ENCODE data around the gene CFAP57.

DNA sequence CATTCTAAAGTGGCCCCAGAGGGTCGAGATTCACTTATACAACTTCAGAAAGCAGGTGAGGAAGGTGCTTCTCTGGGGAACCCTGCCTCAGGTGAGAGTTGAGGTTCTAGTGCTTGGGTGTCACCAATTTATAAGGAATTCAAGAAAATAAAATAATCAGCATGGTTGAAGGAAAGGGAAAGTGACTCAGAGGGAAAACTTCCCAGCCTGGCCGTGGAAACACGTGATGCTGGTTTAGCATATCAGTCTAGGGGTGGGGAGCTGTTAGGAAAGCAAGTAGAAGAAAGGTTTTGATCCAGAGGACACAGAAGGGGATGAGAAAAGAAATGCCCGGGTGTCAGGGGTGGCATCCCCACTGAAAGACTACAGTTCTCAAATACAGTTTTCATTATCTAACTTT is 59.9 kb downstream of the CFAP57 start:
- TF ChIP-seq RAD21 (CRISPR knock-in tag; IDR thresholded peaks at IDR 0.05) (no peak), POLR2A (IDR thresholded peaks at IDR 0.05; ENCODE audit: insufficient read depth in 1 of 2, low read depth in 2 of 2, low read length in 2 of 2) (no peak), CEBPB (IDR thresholded peaks at IDR 0.05; ENCODE audit: borderline replicate concordance, low read depth, low read length) (no peak), CREM (IDR thresholded peaks at IDR 0.05) (no peak), CREM (CRISPR knock-in tag; IDR thresholded peaks at IDR 0.05) (no peak), SIN3A (IDR thresholded peaks at IDR 0.05; ENCODE audit: borderline replicate concordance, low read depth, low read length) (no peak)
- TF ChIP-seq, protein P1, sequence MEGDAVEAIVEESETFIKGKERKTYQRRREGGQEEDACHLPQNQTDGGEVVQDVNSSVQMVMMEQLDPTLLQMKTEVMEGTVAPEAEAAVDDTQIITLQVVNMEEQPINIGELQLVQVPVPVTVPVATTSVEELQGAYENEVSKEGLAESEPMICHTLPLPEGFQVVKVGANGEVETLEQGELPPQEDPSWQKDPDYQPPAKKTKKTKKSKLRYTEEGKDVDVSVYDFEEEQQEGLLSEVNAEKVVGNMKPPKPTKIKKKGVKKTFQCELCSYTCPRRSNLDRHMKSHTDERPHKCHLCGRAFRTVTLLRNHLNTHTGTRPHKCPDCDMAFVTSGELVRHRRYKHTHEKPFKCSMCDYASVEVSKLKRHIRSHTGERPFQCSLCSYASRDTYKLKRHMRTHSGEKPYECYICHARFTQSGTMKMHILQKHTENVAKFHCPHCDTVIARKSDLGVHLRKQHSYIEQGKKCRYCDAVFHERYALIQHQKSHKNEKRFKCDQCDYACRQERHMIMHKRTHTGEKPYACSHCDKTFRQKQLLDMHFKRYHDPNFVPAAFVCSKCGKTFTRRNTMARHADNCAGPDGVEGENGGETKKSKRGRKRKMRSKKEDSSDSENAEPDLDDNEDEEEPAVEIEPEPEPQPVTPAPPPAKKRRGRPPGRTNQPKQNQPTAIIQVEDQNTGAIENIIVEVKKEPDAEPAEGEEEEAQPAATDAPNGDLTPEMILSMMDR (CRISPR knock-in tag; IDR thresholded peaks at IDR 0.05) = no peak
